Activated naive CD4-positive, alpha-beta T cell treated with anti-CD3 and anti-CD28 coated beads, Interleukin-2, amount 10 ng/mL, durations not matched to agents 5 hours and 36 hours (primary cell): Measurements from ENCODE around the gene CDC42SE2. TPM values are rescaled to one million over a fixed set of nuclear protein-coding genes. Genes with fewer than 3 reads are reported as not detected.

Experiments used
- total RNA-seq, 2 experiments: library from RNA; stranded (reverse); gene quantifications; one replicate each; pipeline ENCODE4 v1.2.3, GENCODE V29; 2021

The CDC42SE2 gene
- 100 to 1,000 TPM; 164 to 166 TPM for total RNA-seq

DNA sequence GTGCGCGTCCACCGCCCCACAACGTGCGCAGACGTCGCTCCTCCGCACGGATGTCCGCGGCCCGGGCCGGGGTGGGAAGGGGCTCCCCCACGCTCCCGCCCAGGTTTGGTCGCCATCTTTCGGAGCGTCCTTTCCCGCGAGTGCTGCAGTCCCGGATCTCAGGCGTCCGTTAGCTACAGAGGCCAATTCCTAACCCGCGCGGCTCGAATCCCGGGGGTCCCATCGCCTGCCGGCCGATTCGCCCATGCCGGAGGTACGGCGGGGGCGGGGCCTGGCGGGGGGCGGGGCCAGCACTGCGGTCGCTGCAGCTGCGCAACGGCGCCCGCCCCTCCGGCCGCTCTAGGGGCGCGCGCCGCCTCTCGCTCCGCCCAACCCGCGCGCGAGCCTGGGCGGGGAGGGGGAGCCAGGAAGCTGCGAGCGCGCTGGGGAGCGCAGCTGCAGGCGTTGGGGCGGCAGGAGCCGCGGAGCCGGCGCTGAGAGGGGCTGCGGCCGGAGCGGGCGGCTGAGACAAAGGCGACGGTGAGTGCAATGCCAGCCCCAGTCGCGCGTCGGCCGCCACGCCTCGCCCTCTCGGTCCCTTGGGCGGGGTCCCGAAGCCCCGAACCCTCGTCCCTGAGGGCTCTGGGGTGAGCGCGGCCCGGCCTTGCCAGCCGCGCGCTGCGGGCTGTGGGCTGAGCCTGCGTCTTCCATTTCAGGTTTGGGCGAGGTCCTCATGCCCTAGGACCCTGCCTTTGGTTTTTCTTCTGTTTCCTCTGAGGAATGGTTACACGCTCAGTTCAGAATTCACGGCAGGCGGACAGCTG, at the start of gene CDC42SE2:
Gene CDC42SE2, plus strand, starts transcription at position 406 of the 803 bp plus-strand sequence. CDS start 95,441 bp downstream, outside the sequence.

Other genes starting within 250 kb of the CDC42SE2 start
- 100 to 1,000 TPM; 290 to 298 TPM for gene HINT1, start 98.8 kb upstream of the CDC42SE2 start, total RNA-seq
- 10 to 100 TPM; 11.4 to 15.1 TPM for gene LYRM7, start 93.1 kb upstream of the CDC42SE2 start, total RNA-seq